ENCODE data around the gene AASDHPPT.

AASDHPPT gene

DNA sequence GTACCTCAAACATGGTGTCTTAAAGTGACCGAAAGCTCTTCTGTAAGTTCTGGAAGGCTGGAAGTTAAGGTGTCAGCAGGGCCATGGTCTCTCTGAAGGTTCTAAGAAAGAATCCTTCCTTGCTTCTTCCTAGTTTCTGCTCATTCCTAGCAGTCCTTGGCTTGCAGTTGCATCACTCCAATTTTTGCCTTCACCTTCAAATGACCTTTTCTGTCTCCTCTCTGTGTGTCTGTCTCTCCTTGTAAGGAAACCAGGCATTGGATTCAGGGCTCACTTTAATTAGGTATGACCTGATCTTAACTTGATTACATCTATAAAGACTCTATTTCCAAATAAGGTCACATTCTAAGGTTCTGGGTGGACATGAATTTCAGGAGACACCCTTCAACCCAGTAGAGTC, 8.7 kb downstream of the AASDHPPT start:
- no peak for DNase-seq (ENCODE audit: low spot score)

DNA sequence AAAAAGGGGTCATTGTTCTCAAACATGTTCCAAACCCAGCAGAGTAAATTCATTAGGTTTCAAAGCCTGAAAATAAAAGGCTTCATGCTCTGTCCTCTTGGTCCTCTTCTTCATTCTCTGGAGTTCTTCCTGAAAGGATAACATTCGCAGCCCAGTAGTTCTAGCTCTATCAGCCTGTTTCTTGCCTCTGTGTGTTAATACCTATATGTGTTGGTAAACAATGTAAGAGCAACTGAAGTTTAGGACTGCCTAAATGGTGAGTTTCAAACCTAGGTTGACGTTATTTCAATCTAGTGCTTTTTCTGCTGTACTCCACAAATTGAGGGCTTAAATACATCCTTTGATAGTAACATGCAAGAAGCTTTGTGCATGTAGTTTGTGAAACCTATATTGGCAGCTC, 9.4 kb downstream of the AASDHPPT start:
- DNase-seq (ENCODE audit: low spot score) = no peak

DNA sequence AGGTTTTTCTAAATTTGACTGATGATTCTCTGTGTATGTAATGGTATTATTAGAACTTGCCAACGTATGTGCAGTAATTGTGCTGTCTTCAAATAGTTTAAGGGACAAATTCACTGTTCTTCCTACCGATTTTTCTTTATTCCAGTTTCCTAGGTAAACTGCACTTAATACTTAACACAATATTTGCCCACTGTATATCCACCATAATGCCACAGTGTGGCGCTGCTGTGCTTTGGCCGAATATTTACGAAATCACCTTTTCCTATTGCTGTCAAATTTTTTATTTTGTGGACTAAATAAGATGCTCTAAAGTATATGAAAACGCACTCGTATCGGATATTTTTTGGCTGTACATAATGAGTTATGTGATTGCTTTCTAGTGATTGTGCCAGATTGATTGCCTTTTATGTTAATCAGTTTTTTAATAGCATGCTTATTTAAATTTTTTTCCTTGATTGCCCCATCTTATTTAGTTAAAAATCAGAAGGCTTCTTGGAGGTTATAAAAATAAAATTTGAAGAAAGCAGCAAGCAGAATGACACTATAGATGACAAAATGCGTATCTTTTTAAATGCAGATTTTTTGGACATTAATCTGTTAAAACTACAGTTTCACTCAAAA, 10.5 kb downstream of the AASDHPPT start:
- DNase-seq (ENCODE audit: low spot score) = no peak

DNA sequence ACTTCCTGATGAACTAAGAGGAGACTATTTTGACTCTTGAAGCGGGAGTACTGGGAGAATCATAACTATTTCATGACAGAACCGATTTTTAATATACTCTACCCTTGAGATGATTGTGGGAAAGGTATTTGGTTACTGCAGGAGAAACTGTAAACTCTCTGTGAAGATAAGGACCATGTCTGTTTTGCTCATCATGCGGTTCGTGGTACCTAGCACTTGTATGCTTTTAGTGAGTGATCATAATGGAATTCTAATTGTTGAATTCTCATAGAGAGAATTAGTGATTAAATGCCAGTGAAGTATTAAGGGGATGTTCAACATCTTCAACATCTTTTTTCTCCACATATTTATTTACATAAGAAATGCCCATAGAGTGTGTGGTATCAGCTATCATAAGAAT, 11.4 kb downstream of the AASDHPPT start:
- DNase-seq (ENCODE audit: low spot score) = no peak

DNA sequence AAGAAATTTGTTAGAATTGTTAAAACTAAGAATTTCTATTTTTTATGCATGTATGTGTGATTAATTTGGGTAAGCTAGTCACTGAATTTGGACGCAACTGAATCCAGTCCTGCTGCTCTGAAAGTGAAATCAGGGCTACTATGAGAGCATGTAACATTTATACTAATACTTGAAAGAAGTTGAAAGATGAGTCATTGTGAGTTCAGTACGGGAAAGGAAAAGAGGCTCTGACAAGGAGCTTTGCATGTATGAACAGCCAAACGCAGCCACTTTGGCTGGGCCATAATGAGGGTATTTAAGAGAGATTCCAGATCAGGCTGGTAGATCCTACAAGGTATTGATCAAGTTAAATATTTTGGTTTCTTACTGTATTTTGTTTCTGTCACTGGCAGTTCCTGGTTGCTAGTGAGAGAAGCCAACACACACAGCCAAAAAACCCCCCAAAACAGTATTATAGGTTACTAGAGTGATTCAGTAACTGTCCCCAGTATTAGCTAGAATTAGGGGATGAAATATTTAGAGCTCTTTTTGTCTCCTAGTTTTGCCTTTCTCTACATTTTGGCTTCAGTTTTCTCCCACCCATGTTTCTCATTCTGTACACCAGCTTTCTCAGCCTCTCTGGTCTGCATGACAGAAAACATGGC, 14.1 kb downstream of the AASDHPPT start:
- DNase-seq (ENCODE audit: low spot score) = no peak

DNA sequence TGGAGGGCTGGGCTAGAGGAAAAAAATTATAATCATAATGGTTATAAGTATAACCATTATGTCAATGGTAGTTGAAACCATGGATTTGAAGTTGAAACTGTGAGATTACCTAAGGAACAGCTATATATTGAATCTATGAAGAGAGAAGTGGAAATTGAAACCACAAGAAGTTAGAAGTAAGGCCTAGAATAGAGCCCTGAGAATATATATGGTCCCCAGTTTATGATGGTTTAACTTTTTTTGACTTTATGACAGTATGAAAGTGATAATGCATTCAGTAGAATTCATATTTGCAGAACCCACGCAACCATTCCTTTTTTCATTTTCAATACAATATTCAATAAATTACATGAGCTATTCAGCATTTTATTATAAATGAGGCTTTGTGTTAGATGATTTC, 15.0 kb downstream of the AASDHPPT start:
- DNase-seq (ENCODE audit: low spot score) = no peak

DNA sequence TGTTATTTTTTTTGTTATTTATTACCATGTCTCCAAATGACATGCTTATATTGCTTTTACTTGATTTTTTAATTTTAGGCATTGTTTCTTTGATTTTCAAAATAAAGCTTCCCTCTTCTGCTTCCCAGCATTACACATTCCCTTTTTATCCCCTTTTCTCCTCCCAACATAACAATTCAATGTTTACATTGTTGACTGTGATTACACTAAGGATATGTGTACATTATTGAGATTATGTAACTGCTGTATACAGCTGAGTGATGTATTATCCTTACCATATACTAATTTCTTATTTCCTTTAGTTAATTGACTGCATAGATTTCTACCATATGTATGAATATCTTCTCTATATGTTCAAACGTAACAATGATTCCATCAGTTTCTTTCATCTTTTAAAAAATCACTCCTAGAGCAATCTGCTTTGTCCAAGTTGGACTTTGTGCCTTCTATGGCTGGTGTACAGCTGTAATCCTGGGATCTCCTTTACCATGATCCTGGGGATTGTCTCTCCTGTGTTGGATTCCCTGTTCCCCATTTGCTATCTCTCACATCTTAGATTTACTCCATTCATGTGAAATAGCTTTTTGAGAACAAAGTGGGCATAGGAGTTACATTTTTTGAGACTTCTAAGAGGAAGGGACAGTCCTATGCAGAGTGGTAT, 21.6 kb downstream of the AASDHPPT start:
- DNase-seq (ENCODE audit: low spot score) = no peak

DNA sequence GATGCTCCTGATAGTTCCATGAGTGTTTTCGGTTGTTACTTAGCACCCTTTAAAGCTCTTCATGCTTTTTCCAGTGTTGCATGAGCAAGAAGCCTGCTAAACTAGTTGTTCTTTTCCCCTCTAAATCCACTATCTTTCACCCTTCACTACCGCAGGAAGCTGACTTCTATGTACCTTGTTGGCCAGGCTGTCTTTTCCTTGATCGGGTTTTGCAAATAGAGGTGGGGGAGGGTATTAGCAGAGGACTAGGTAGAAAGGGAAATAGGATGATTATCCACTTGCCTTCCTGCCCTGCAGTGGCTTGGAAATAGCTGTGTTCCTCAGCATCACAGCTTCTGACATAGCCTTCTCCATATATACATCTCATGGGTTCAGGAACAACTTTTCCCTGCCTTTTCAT, 23.9 kb downstream of the AASDHPPT start:
- DNase-seq (ENCODE audit: low spot score) = no peak

DNA sequence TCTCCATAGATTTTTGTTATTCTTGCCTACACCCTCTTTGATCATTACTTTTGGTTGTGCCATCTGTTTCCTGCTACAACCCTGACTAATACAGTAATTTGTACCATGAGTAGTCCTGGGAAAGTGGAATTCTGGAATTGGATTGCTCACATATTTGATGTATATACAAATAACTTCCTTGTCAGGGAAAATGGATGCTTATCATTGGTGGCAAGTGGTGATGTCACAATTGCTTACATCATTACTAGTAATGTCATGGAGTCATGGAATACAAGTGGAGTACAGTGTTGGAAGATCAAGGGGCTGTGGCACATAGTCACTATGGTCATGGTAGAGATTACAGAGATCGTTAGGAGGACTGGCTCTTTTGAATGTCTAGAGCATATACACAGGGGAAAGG, 24.4 kb downstream of the AASDHPPT start:
- DNase-seq (ENCODE audit: low spot score) = no peak

DNA sequence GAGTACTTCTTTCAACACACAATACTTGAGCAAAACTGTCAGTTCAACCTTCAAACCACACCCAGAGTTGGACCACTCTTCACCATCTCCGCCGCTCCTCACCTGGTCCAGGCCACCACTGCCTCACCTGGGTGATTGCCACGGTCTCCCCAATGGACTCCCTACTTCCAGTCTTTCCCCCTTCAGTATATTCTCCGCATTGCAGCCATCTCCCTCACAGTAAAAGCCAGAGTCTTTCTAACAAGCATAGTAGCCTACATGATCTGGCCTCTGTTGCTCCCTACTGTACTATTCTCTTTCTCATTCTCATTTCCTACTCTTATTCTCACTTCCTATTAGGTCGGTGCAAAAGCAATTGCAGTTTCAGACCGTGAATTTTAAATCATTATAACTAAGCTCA, 28.5 kb downstream of the AASDHPPT start:
- DNase-seq (ENCODE audit: low spot score) = no peak

DNA sequence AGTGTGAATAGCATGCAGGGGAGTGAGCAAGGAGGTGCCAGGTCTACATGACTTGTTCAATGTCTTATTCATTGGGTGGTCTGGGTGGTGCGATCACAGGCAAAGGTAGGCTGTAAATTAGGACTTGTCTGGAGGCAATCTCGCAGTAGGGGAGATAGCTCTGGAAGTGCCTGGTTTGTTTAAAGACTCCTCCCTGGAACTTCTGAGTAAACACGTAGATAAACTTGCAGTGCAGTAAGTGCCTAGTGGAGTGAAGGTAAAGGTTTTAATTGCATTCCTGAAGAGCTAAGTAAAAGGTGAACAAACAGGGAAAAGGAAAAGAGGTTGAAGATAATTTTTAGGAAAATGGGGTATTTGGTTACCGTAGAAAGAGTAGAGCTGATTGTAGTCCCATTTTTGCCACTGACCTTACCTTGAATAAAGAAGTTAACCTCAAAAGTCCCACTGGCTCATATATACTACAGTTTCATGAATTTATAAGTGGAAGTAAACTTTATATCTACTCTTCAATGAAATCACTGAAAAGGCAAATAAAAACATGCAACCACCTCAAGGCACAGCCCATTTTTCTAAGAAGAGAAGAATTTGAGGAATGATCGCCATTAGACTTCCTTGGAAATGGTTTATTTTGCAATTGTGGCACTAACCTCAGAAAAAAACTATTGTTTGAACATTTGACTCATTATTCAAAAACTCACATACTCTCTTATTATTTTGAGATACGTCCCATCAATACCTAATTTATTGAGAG, 44.3 kb downstream of the AASDHPPT start:
- no peak for DNase-seq (ENCODE audit: low spot score)

DNA sequence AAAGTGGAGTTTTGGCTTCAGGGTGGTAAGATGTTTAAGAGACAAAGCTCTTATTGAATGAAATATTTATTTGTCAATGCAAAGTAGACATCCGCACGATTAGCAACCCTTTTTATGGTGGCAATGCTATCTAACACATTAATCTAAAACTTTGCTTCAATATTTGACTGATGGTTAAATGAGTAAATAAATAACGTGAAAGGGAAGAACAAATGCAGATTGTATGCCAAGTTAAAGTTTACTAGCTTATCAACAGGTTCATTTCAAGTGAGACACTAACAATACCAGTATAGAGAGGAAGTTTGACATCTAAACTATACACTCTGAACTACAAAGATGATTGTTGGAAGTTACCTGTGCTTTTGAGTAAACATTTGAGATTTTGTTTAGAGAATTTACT, 50.1 kb downstream of the AASDHPPT start:
- no peak for DNase-seq (ENCODE audit: low spot score)

DNA sequence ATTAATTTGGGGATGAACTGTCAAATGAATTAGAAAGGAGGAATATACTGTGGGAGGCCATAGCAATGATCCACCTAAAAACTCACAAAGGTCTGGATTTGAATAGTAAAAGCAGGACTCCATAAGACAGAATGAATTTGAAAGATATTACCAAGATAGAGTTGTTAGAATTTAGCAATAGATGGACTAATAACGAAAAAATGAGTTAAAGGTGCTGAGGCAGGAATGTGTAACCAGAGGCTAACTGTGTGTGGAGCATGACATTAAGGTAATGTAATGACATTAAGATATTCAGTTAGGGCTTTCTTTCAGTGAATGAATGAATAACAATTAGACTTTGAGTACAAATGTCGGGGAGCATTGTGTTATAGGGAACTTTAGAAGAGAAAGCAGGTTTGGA, 51.3 kb downstream of the AASDHPPT start:
- no peak for DNase-seq (ENCODE audit: low spot score)

DNA sequence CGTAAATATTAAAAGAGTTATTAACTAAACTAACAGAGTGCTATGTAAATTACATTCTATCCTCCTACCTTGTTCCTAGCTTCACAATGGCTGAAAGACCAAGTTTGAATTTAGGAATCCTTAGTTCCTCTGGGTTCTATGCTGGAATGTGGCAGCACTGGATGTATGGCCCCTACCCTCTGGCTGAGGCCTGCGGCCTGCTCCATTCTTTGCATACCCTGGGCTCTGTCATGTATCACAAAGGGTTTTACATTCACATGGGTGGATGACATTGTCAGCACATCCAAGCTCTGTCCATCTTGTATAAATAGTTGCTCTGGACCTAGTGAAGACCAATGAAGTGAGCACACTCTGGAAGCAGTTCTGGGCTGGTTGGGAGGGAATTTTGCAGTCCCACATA, 54.5 kb downstream of the AASDHPPT start:
- DNase-seq (ENCODE audit: low spot score) = no peak

DNA sequence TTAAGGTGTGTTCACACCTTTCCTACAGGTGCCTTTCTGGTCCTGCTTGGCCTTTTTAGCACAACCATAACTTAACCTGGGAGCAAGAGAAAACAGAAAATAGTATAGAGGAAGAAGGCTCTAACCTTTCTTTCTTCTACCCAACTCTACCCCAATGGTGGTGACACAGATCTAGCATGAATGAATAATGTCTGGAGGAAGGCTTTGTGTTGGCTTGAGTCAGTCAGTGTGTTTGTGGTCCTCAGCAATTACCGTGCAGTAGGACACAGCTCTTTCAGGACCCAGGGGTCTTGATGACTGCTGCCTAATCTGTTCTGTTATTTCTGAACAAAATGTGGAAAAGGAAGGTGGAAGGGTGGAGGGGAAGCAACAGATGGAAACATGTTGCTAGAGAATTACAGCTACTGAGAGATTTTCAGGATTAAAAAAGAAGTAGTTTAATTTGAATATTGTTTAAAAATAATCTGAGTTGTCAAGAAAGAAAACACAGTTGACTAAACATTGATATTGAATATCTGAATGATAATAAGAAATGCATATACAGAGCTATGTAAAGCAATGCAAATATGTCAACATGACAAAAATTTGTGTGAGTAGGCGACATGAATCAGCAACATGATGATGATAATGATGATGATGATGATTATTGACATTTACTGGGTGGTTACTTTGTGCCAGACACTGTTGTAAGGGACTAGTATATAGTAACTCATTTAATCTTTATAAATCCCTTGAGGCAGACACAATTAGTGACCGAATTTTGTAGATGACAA, 55.3 kb downstream of the AASDHPPT start:
- no peak for DNase-seq (ENCODE audit: low spot score)

DNA sequence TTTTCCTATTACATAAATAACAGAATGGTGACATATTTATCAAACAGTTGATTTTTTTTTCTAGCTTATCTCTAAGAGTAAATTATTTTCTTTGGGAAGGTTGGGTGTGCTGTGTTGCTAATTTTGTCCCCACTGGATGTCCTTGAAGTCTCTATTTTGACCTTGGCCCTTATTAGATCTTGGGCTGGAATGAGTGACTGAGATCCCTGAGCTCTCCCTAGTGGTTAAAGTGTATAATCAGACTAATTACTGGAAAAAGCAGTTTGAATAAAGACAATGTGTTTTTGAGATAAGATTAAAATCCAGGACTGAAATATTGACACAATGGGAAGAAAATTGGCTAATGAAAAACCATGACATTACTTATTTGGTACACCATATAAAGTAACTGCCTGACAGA, 56.1 kb downstream of the AASDHPPT start:
- no peak for DNase-seq (ENCODE audit: low spot score)

DNA sequence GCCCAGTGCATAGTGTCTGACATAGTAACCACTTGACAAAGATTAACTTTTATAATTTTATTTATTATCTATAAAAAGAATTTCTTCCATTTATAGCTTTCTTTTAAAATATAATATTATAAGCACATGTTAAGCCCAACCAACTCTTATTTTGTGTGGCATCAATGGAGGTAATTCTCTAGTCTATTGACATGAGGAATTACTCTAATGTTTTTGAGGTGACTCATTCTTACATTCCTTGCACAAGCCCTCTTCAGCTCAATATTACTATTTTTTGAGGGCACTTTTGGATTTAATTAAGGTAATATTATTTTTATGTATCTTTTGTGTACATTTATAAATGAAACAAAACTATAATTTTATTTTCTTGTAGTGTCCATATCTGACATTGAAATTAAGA, 59.6 kb downstream of the AASDHPPT start:
- DNase-seq (ENCODE audit: low spot score) = no peak

DNA sequence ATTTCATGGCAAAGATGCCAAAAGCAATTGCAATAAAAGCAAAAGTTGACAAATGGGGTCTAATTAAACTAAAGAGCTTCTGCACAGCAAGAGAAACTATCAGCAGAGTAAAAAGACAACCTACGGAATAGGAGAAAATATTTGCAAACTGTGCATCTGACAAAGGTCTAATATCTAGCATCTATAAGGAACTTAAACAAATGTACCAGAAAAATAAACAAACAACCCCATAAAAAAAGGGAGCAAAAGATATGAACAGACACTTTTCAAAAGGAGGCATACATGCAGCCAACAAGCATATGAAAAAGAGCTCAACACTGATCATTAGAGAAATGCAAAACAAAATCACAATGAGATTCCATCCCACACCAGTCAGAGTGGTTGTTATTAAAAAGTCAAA, 60.3 kb downstream of the AASDHPPT start:
- DNase-seq (ENCODE audit: low spot score) = no peak
